Measurements from ENCODE around the gene PI4KB. TPM values are rescaled to one million over a fixed set of nuclear protein-coding genes. Genes with fewer than 3 reads are reported as not detected.

Gene PI4KB
- total and polyA plus RNA-seq, 9 of the 15 experiments (the other 6 are each of a cell fraction or from before 2014, with no cell fraction given): 3.1 to 65.4 (median 45.1) TPM

GRCh38 chr1:151373196-151373595 is 46.0 kb upstream of the PI4KB start:
- TF ChIP-seq HLTF (IDR thresholded peaks at IDR 0.05) (0 out of 2 replicates have a peak, but pooled peaks have one; percentile 41), POLR2G (IDR thresholded peaks at IDR 0.05; ENCODE audit: low read depth, low read length) (no peak), ELF2 (CRISPR knock-in tag; IDR thresholded peaks at IDR 0.05) (no peak), RAD21 (CRISPR knock-in tag; conservative IDR thresholded peaks at IDR 0.05 in 1 of 2, IDR thresholded peaks at IDR 0.05 in 1 of 2) (no peak), ZBTB11 (CRISPR knock-in tag; IDR thresholded peaks at IDR 0.05) (0 out of 6 replicates have a peak, but pooled peaks of 1 of the 3 experiments have one; percentile 21), HDAC1 (IDR thresholded peaks at IDR 0.05) (0 out of 4 replicates have a peak, but pooled peaks of 1 of the 2 experiments have one; percentile 23), LARP7 (IDR thresholded peaks at IDR 0.05) (peak; percentile 52; the same call in 1 of the 2 replicates), SMARCA5 (IDR thresholded peaks at IDR 0.05) (0 out of 2 replicates have a peak, but pooled peaks have one; percentile 29), POLR2H (tag; IDR thresholded peaks at IDR 0.05; ENCODE audit: low read depth) (no peak), BCOR (IDR thresholded peaks at IDR 0.05) (no peak)
- POLR2A ChIA-PET: interaction anchor here (0.7 to 1.5 kb wide), 3 partner anchors 16 to 119 kb away, joined by 3 to 4 read pairs (median 3); partner anchors contain the start of gene PSMD4

More at GRCh38 chr1:151373196-151373595, 46.0 kb upstream of the PI4KB start:
- H3K36me3 ChIP-seq (ENCODE audit: control insufficient read depth, insufficient read depth, low read length): peaks cover 2% of the 10 kb centered on the region; the same call in 1 of the 3 replicates
- H4K20me1 ChIP-seq (replicated peaks; ENCODE audit: control insufficient read depth, insufficient read depth, low read length): no peaks in the 10 kb centered on the region
- CTCF ChIA-PET (ENCODE audit: low intra/inter-chr PET ratio): no interaction called here
- H3K27me3 ChIP-seq (ENCODE audit: control insufficient read depth in 2 of 2, insufficient read depth in 2 of 2, low read length in 2 of 2): no peaks in the 10 kb centered on the region
- H3K27ac ChIP-seq (ENCODE audit: extremely low read depth, low read depth, low read length): no peak overlapping the region
- DNase-seq (ENCODE audit: extremely low read depth in 1 of 4, low spot score in 3 of 4) (no peak), ATAC-seq (no peak), FAIRE-seq (peak; percentile 32)
- in situ Hi-C loops (cut with MboI) (no loop called here), intact Hi-C loops (cut with micrococcal nuclease) (no loop called here)
- peak overlapping the region in 1 of 2 experiments; percentile 47; a peak in 1 of 4 replicates for H3K9ac ChIP-seq (ENCODE audit: insufficient read depth in 1 of 2, low read depth in 2 of 2, low read length in 2 of 2)
- WGBS (ENCODE audit: insufficient coverage, low coverage, missing lambda C conversion rate): 92% methylated on average over 11 of the region's 14 CpGs
- H3K79me2 ChIP-seq (ENCODE audit: control insufficient read depth, insufficient read depth, low read length): peaks cover 16% of the 10 kb centered on the region
- H3K9me3 ChIP-seq (replicated peaks; ENCODE audit: control insufficient read depth, insufficient read depth, low read depth, low read length): no peaks in the 10 kb centered on the region
- H3K4me1 ChIP-seq (replicated peaks in 1 of 2; ENCODE audit: control insufficient read depth in 2 of 2, insufficient read depth in 2 of 2, low read length in 2 of 2): peaks cover 32 to 48% of the 10 kb centered on the region in 2 experiments
- no TSS peak for BruUV-seq (replicated peaks)
- H2AFZ ChIP-seq (ENCODE audit: low read depth, low read length): peak overlapping the region; percentile 16
- H3K4me3 ChIP-seq: no peak overlapping the region
- H3K4me2 ChIP-seq (ENCODE audit: insufficient read depth, low read length): peak overlapping the region; percentile 92; the same call in 1 of the 2 replicates
- H3K9me1 ChIP-seq (ENCODE audit: control insufficient read depth, insufficient read depth, low read length): no peaks in the 10 kb centered on the region
